PC-9 (cell line): ENCODE results near the gene CNNM2. TPM values are rescaled to one million over a fixed set of nuclear protein-coding genes. Genes with fewer than 3 reads are reported as not detected.

Experiments
- BruUV-seq: library from RNA; stranded (reverse); fragments of 400-500 nt; replicated peaks from 2 replicates; lab custom pipeline; 2021; lab: Mats Ljungman, UMichigan
- CTCF ChIA-PET: fragments of 300-600 bp; sonication (Branson Sonifier 250); formaldehyde crosslinking; loops from one replicate; lab custom pipeline; 2022; ENCODE audit warnings: antibody characterized with exemption; lab: Charles Lee
- POLR2A ChIA-PET: fragments of 300-600 bp; sonication (Branson Sonifier 250); formaldehyde crosslinking; loops from one replicate; lab custom pipeline; 2022; ENCODE audit warnings: antibody characterized with exemption; ENCODE audit not compliant: unreplicated experiment; lab: Charles Lee
- DNase-seq, 2 experiments: peaks; one replicate each; pipeline versions ENCODE4 v3.0.0 to v3.0.0-alpha.2; 2015 to 2022; ENCODE audit warnings: mixed read lengths in 1 of 2
- H2AFZ ChIP-seq: fragments of 200-600 bp; sonication (generic); 2 replicates; pipeline ENCODE4 v1.8.1; 2017; ENCODE audit warnings: antibody characterized with exemption
- H3F3A ChIP-seq: fragments of 200-600 bp; sonication (generic); 2 replicates; pipeline ENCODE4 v1.8.1; 2017; ENCODE audit warnings: antibody characterized with exemption, mild to moderate bottlenecking, low read depth; ENCODE audit not compliant: insufficient read depth
- H3K27ac ChIP-seq: fragments of 200-600 bp; sonication (generic); 2 replicates; pipeline ENCODE4 v1.6.1; 2016; ENCODE audit warnings: mixed run types
- H3K27me3 ChIP-seq: fragments of 200-600 bp; sonication (generic); 2 replicates; pipeline ENCODE4 v1.6.1; 2016; ENCODE audit warnings: low read depth, mixed run types; ENCODE audit not compliant: insufficient read depth
- H3K36me3 ChIP-seq: fragments of 200-600 bp; sonication (generic); 2 replicates; pipeline ENCODE4 v1.6.1; 2016; ENCODE audit warnings: low read depth, mixed run types
- H3K4me1 ChIP-seq: fragments of 200-600 bp; sonication (generic); replicated peaks from 2 replicates; pipeline ENCODE4 v1.6.1; 2016; ENCODE audit warnings: mixed run types; ENCODE audit not compliant: insufficient read depth
- H3K4me2 ChIP-seq: fragments of 200-600 bp; sonication (generic); 2 replicates; pipeline ENCODE4 v1.6.1; 2017; ENCODE audit warnings: mixed run types
- H3K4me3 ChIP-seq: fragments of 200-600 bp; sonication (generic); 2 replicates; pipeline ENCODE4 v1.6.1; 2016; ENCODE audit warnings: mixed run types
- H3K79me2 ChIP-seq: fragments of 200-600 bp; sonication (generic); 2 replicates; pipeline ENCODE4 v1.6.1; 2017; ENCODE audit warnings: low read depth, mixed run types
- H3K9me2 ChIP-seq: fragments of 200-600 bp; sonication (generic); 2 replicates; pipeline ENCODE4 v1.8.1; 2017; ENCODE audit warnings: mild to moderate bottlenecking; ENCODE audit not compliant: insufficient read depth
- H3K9me3 ChIP-seq: fragments of 200-600 bp; sonication (generic); 2 replicates; pipeline ENCODE4 v1.8.1; 2016; ENCODE audit warnings: low read depth; ENCODE audit not compliant: insufficient read depth
- H4K20me1 ChIP-seq: fragments of 200-600 bp; sonication (generic); 2 replicates; pipeline ENCODE4 v1.8.1; 2017; ENCODE audit not compliant: insufficient read depth
- EZH2 ChIP-seq: fragments of 200-600 bp; sonication (generic); IDR thresholded peaks from 2 replicates; pipeline ENCODE4 v1.8.0; 2017; ENCODE audit warnings: antibody characterized with exemption, low read depth
- intact Hi-C: fragments of 100-400 bp; cut with micrococcal nuclease; formaldehyde crosslinking; loops from one replicate; pipeline ENCODE4 v1.10.0; 2022; ENCODE audit not compliant: unreplicated experiment
- total RNA-seq: library from RNA; stranded (reverse); gene quantifications from 2 replicates; pipeline ENCODE4 v1.2.3, GENCODE V29; 2021
- TF ChIP-seq, protein P1 (sequence below): fragments of 200-600 bp; sonication (generic); conservative IDR thresholded peaks from 2 replicates; pipeline ENCODE4 v1.6.1; 2017; ENCODE audit warnings: mixed run types, antibody characterized with exemption, mild to moderate bottlenecking, moderate library complexity

CNNM2 gene
- total RNA-seq, 1 experiment from 2014 or later = 8.8 TPM

DNA sequence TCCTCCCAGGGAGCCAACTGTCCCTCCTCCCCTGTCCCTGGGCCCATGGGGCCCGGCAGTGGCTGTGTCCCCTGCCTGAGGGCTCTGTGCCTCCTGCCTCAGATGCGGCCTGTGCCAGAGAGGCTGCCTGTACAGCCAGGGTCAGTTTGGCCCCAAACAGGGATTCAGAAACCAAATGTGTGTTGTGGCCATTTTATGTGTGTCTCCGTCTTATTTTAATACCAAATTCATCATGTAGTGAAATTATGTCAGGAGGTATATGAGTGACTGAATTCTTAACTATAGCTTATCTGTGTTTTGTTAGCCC is 160.2 kb downstream of the CNNM2 start:
- Histone ChIP-seq H3K9me2 (no peaks in the 10 kb centered on the region), H3K4me3 (no peak overlapping the region), H3F3A (peaks cover 15% of the 10 kb centered on the region), H3K79me2 (no peaks in the 10 kb centered on the region), H3K36me3 (no peaks in the 10 kb centered on the region), H3K4me1 (no peaks in the 10 kb centered on the region), H3K9me3 (no peaks in the 10 kb centered on the region), H4K20me1 (no peaks in the 10 kb centered on the region), H3K27ac (no peak overlapping the region), H3K4me2 (no peak overlapping the region), H2AFZ (no peak overlapping the region), H3K27me3 (no peaks in the 10 kb centered on the region)
- intact Hi-C loops = no loop called here
- DNase-seq = no peak
- no TSS peak for BruUV-seq
- POLR2A ChIA-PET = no interaction called here
- TF ChIP-seq, protein P1, sequence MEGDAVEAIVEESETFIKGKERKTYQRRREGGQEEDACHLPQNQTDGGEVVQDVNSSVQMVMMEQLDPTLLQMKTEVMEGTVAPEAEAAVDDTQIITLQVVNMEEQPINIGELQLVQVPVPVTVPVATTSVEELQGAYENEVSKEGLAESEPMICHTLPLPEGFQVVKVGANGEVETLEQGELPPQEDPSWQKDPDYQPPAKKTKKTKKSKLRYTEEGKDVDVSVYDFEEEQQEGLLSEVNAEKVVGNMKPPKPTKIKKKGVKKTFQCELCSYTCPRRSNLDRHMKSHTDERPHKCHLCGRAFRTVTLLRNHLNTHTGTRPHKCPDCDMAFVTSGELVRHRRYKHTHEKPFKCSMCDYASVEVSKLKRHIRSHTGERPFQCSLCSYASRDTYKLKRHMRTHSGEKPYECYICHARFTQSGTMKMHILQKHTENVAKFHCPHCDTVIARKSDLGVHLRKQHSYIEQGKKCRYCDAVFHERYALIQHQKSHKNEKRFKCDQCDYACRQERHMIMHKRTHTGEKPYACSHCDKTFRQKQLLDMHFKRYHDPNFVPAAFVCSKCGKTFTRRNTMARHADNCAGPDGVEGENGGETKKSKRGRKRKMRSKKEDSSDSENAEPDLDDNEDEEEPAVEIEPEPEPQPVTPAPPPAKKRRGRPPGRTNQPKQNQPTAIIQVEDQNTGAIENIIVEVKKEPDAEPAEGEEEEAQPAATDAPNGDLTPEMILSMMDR = no peak
- no peak for TF ChIP-seq EZH2
- CTCF ChIA-PET = no interaction called here

DNA sequence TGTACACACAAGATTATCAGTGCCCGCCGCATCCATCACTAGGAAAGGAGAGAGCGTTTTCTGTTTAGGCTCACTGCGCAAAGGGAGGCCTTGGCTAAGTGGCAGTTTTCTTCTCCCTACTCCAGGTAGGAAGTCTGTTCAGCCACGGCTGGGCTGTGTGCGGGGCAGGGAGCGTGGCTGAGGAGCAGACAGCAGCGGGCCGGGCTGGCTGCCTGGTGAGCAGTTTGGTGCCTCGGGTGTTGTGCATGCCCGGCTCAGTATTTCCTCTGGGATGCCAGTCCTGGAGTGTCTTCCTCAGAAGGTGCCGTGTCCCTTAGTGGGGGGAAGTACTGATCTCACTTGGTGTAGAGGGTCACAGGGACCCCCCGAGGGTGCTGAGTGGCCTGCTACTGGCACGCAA is 160.6 kb downstream of the CNNM2 start:
- Histone ChIP-seq H3K79me2 (no peaks in the 10 kb centered on the region), H3K9me3 (no peaks in the 10 kb centered on the region), H4K20me1 (no peaks in the 10 kb centered on the region), H3K4me3 (no peak overlapping the region), H3K4me1 (no peaks in the 10 kb centered on the region), H2AFZ (no peak overlapping the region), H3K4me2 (no peak overlapping the region), H3K9me2 (no peaks in the 10 kb centered on the region), H3K27ac (no peak overlapping the region), H3F3A (peaks cover 16% of the 10 kb centered on the region), H3K36me3 (no peaks in the 10 kb centered on the region), H3K27me3 (no peaks in the 10 kb centered on the region)
- intact Hi-C loops = no loop called here
- CTCF ChIA-PET = no interaction called here
- DNase-seq = no peak
- no peak for TF ChIP-seq EZH2
- TF ChIP-seq, protein P1 = no peak
- POLR2A ChIA-PET = no interaction called here
- BruUV-seq = no TSS peak

DNA sequence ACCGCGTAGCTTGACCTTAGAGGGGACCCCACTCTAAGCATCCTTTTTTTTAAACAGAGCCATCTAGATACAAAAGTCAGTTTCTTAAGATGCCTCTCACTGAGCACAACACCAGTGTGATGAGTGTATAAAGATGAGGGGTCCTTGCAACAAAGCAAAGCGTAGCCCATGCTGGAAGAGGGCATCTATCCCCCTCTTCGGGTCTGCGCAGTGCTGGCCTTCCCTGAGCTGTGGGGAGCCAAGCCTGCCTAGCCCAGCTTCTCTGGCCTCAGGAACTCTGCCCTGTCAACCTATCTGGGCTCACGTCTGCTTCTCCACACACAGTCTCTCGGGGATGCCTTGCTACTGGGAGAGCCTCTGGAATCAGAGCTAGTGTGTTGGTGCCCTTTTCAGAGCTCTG is 161.0 kb downstream of the CNNM2 start:
- Histone ChIP-seq H3K27me3 (no peaks in the 10 kb centered on the region), H3K9me2 (no peaks in the 10 kb centered on the region), H2AFZ (no peak overlapping the region), H3K4me2 (no peak overlapping the region), H4K20me1 (no peaks in the 10 kb centered on the region), H3K4me3 (no peak overlapping the region), H3K79me2 (no peaks in the 10 kb centered on the region), H3K4me1 (no peaks in the 10 kb centered on the region), H3F3A (peaks cover 16% of the 10 kb centered on the region), H3K36me3 (no peaks in the 10 kb centered on the region), H3K27ac (no peak overlapping the region), H3K9me3 (no peaks in the 10 kb centered on the region)
- no TSS peak for BruUV-seq
- ChIA-PET POLR2A (no interaction called here), CTCF (no interaction called here)
- intact Hi-C loops = no loop called here
- no peak for TF ChIP-seq EZH2
- TF ChIP-seq, protein P1 = no peak
- DNase-seq = no peak
